Transverse colon (tissue), 3 donors: ENCODE measurements around the gene KNCN.

Experiments used
- CTCF ChIP-seq, 5 experiments: fragments of 200-600 bp in 3 of 5; fragments of 450-650 bp in 2 of 5; sonication (generic) in 3 of 5; IDR thresholded peaks; 1 replicate in 2 of 5; 2 replicates in 3 of 5; pipeline ENCODE4 v1.5.1; 2016 to 2017; ENCODE audit warnings: antibody characterized with exemption in 5 of 5, inconsistent platforms in 3 of 5, mild to moderate bottlenecking in 2 of 5, moderate library complexity in 1 of 5
- EP300 ChIP-seq: sonication (generic); formaldehyde crosslinking; IDR thresholded peaks from one replicate; pipeline ENCODE4 v1.6.1; 2017; ENCODE audit warnings: antibody characterized with exemption, low read depth
- POLR2A ChIP-seq: fragments of 450-650 bp; IDR thresholded peaks from one replicate; pipeline ENCODE4 v1.6.1; 2016; ENCODE audit warnings: antibody characterized with exemption, mild to moderate bottlenecking, moderate library complexity

GRCh38 chr1:46558966-46559365, 7.5 kb upstream of the KNCN start:
- TF ChIP-seq CTCF (IDR thresholded peaks at IDR 0.05): no peak
- no peak for TF ChIP-seq POLR2A
- no peak for TF ChIP-seq EP300
